ENCODE measurements around the gene EXOC3L2.

EXOC3L2 gene

DNA sequence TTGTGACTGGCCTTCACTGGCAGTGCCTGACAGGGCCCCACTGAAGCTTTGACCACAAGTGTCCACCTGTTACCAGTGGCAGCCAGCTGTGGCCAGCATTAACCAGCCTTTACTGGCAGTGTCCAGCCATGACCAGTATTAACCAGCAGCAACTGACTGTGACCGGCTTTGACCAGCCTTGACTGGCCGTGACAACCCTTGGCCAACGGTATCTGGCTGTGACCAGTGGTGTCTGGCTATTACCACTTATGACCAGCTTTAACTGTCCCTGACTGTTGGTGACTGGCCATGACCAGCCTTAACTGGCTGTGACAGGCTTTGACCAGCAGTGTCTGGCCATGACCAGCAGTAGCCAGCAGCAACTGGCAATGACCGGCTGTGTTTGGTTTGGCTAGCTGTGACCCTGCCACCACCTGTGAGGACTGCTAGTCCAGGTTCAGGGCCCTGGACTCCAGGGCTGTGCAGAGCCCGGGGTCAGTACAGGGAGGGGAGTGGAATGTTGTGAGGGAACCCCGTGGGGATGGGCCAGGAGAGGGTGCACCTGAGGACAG is 45.2 kb upstream of the EXOC3L2 start:
- no peak for TF ChIP-seq POLR2AphosphoS5 (IDR thresholded peaks at IDR 0.05; ENCODE audit: low read depth, low read length)
- no peak for TF ChIP-seq TAF1 (IDR thresholded peaks at IDR 0.05; ENCODE audit: borderline replicate concordance, insufficient read depth, low read length)
- TF ChIP-seq FOXP2 (optimal IDR thresholded peaks at IDR 0.05; ENCODE audit: borderline replicate concordance, extremely low read depth, extremely low read length, insufficient read depth) = no peak
- TF ChIP-seq, protein P1, sequence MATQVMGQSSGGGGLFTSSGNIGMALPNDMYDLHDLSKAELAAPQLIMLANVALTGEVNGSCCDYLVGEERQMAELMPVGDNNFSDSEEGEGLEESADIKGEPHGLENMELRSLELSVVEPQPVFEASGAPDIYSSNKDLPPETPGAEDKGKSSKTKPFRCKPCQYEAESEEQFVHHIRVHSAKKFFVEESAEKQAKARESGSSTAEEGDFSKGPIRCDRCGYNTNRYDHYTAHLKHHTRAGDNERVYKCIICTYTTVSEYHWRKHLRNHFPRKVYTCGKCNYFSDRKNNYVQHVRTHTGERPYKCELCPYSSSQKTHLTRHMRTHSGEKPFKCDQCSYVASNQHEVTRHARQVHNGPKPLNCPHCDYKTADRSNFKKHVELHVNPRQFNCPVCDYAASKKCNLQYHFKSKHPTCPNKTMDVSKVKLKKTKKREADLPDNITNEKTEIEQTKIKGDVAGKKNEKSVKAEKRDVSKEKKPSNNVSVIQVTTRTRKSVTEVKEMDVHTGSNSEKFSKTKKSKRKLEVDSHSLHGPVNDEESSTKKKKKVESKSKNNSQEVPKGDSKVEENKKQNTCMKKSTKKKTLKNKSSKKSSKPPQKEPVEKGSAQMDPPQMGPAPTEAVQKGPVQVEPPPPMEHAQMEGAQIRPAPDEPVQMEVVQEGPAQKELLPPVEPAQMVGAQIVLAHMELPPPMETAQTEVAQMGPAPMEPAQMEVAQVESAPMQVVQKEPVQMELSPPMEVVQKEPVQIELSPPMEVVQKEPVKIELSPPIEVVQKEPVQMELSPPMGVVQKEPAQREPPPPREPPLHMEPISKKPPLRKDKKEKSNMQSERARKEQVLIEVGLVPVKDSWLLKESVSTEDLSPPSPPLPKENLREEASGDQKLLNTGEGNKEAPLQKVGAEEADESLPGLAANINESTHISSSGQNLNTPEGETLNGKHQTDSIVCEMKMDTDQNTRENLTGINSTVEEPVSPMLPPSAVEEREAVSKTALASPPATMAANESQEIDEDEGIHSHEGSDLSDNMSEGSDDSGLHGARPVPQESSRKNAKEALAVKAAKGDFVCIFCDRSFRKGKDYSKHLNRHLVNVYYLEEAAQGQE (IDR thresholded peaks at IDR 0.05; ENCODE audit: insufficient read depth in 1 of 2, low read depth in 2 of 2, low read length in 2 of 2) = no peak
- no peak for TF ChIP-seq SIN3A (IDR thresholded peaks at IDR 0.05; ENCODE audit: borderline replicate concordance, insufficient read depth, low read length)

DNA sequence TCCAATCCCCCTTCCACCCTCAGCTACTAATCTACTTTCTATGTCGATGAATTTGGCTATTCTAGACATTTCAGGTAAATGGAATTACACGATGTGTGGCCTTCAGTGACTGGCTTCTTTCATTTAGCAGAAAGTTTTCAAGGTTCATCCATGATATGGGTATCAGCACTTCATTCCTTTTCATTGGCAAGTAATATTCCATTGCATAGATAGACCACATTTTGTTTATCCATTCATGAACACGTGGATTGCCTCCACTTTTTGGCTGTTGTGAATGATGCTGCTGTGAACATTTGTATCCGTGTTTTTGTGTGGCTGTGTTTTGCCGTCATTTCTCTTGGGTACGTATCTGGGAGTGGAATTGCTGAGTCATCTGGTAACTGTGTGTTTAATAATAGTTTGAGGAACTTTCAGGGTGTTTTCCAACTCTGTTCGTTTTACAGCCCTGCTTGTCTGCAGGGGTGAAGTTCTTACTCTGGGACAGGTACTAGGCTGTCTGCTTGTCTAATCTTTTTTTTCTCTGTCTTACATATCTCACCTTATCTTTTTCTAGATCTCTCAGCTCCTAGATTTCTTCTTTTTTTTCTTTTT is 38.3 kb upstream of the EXOC3L2 start:
- TF ChIP-seq POLR2AphosphoS5 (IDR thresholded peaks at IDR 0.05; ENCODE audit: low read depth, low read length) (no peak), TAF1 (IDR thresholded peaks at IDR 0.05; ENCODE audit: borderline replicate concordance, insufficient read depth, low read length) (no peak), SIN3A (IDR thresholded peaks at IDR 0.05; ENCODE audit: borderline replicate concordance, insufficient read depth, low read length) (no peak), FOXP2 (optimal IDR thresholded peaks at IDR 0.05; ENCODE audit: borderline replicate concordance, extremely low read depth, extremely low read length, insufficient read depth) (no peak)
- TF ChIP-seq, protein P1 (IDR thresholded peaks at IDR 0.05; ENCODE audit: insufficient read depth in 1 of 2, low read depth in 2 of 2, low read length in 2 of 2) = no peak

DNA sequence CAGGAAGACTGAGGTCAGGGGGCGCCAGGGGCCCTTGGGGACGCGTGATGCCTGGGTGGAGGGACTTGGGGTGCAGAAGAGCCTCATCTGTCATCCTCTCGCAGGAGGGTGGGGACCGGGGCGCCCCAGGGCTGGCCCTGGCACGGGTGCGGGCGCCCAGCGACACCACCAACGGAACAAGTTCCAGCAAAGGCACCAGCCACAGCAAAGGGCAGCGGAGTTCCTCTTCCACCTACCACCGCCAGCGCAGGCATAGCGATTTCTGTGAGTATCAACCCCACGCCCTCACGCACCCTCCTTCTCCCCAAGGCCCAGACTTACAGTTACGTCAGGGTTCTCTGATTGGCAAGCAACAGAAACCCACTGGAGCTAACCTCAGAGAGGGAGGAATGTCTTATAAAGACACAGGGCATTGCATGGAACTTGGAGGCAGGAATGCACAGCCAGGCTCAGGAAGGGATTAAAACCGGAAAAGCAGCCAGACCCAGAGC is 35.3 kb upstream of the EXOC3L2 start:
- TF ChIP-seq, protein P1 (IDR thresholded peaks at IDR 0.05; ENCODE audit: insufficient read depth in 1 of 2, low read depth in 2 of 2, low read length in 2 of 2) = no peak
- no peak for TF ChIP-seq TAF1 (IDR thresholded peaks at IDR 0.05; ENCODE audit: borderline replicate concordance, insufficient read depth, low read length)
- TF ChIP-seq FOXP2 (optimal IDR thresholded peaks at IDR 0.05; ENCODE audit: borderline replicate concordance, extremely low read depth, extremely low read length, insufficient read depth) = no peak
- no peak for TF ChIP-seq POLR2AphosphoS5 (IDR thresholded peaks at IDR 0.05; ENCODE audit: low read depth, low read length)
- no peak for TF ChIP-seq SIN3A (IDR thresholded peaks at IDR 0.05; ENCODE audit: borderline replicate concordance, insufficient read depth, low read length)

DNA sequence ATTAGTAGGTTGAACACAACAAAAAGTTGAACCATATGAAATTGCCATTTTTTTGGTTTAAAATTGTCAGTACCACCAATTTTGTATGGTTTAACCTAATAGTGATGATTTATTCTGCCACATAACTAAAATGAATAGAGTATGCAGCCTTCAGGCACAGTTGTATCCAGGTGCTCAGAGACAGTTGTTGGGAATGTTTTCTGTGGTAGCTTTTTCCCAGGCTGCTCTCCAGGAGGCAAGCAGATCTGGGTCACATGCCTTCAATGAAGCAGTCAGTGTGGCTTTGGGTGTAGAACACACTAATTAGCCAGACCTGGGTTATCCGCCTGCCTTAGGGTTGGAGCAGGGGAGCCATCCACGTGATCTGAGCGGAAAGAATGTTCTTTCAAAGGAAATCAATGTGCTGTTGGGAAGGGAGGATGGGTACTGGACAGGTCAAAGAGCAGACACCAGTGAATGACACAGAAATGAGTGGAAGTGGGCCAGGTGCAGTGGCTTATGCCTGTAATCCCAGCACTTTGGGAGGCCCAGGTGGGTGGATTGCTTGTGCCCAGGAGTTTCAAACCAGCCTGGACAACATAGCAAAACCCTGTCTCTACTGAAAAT is 34.5 kb upstream of the EXOC3L2 start:
- TF ChIP-seq POLR2AphosphoS5 (IDR thresholded peaks at IDR 0.05; ENCODE audit: low read depth, low read length) = no peak
- TF ChIP-seq FOXP2 (optimal IDR thresholded peaks at IDR 0.05; ENCODE audit: borderline replicate concordance, extremely low read depth, extremely low read length, insufficient read depth) = no peak
- TF ChIP-seq, protein P1 (IDR thresholded peaks at IDR 0.05; ENCODE audit: insufficient read depth in 1 of 2, low read depth in 2 of 2, low read length in 2 of 2) = no peak
- no peak for TF ChIP-seq SIN3A (IDR thresholded peaks at IDR 0.05; ENCODE audit: borderline replicate concordance, insufficient read depth, low read length)
- no peak for TF ChIP-seq TAF1 (IDR thresholded peaks at IDR 0.05; ENCODE audit: borderline replicate concordance, insufficient read depth, low read length)

Data from PFSK-1 (cell line).